Measurements from ENCODE around the gene GIT2.

GIT2 gene

GRCh38 chr12:109923481-109924245, 72.5 kb downstream of the GIT2 start:
- no peak overlapping the region for H3K4me3 ChIP-seq (ENCODE audit: low read length)
- H3K27me3 ChIP-seq (replicated peaks; ENCODE audit: insufficient read depth, low read length), result no peaks in the 10 kb centered on the region
- H2AFZ ChIP-seq (ENCODE audit: low read length), result no peak overlapping the region
- no peaks in the 10 kb centered on the region for H4K20me1 ChIP-seq (ENCODE audit: insufficient read depth, low read length)
- H3K4me1 ChIP-seq (ENCODE audit: low read length), result no peaks in the 10 kb centered on the region
- H3K36me3 ChIP-seq (replicated peaks; ENCODE audit: insufficient read depth, low read length), result no peaks in the 10 kb centered on the region
- H3K9ac ChIP-seq (ENCODE audit: low read length), result no peak overlapping the region
- no peak for DNase-seq
- H3K79me2 ChIP-seq (ENCODE audit: low read length), result no peaks in the 10 kb centered on the region
- no peak overlapping the region for H3K27ac ChIP-seq (ENCODE audit: low read length)
- no peaks in the 10 kb centered on the region for H3K9me2 ChIP-seq (replicated peaks; ENCODE audit: insufficient read depth, low read length)
- H3K9me3 ChIP-seq (replicated peaks; ENCODE audit: insufficient read depth, low read length), result no peaks in the 10 kb centered on the region
- TF ChIP-seq EZH2 (optimal IDR thresholded peaks at IDR 0.05; ENCODE audit: low read depth, low read length), result no peak
- no peak for TF ChIP-seq EZH2phosphoT487 (IDR thresholded peaks at IDR 0.05; ENCODE audit: low read length)
- TF ChIP-seq, protein P1, sequence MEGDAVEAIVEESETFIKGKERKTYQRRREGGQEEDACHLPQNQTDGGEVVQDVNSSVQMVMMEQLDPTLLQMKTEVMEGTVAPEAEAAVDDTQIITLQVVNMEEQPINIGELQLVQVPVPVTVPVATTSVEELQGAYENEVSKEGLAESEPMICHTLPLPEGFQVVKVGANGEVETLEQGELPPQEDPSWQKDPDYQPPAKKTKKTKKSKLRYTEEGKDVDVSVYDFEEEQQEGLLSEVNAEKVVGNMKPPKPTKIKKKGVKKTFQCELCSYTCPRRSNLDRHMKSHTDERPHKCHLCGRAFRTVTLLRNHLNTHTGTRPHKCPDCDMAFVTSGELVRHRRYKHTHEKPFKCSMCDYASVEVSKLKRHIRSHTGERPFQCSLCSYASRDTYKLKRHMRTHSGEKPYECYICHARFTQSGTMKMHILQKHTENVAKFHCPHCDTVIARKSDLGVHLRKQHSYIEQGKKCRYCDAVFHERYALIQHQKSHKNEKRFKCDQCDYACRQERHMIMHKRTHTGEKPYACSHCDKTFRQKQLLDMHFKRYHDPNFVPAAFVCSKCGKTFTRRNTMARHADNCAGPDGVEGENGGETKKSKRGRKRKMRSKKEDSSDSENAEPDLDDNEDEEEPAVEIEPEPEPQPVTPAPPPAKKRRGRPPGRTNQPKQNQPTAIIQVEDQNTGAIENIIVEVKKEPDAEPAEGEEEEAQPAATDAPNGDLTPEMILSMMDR (IDR thresholded peaks at IDR 0.05; ENCODE audit: low read length), result no peak
- no peak overlapping the region for H3K4me2 ChIP-seq (ENCODE audit: low read depth, low read length)
- H3F3A ChIP-seq (ENCODE audit: insufficient read depth, low read length), result no peaks in the 10 kb centered on the region

- Histone ChIP-seq H3K9me3 (replicated peaks; ENCODE audit: insufficient read depth, low read length) (no peaks in the 10 kb centered on the region), H4K20me1 (ENCODE audit: insufficient read depth, low read length) (no peaks in the 10 kb centered on the region), H3F3A (ENCODE audit: insufficient read depth, low read length) (no peaks in the 10 kb centered on the region), H3K4me2 (ENCODE audit: low read depth, low read length) (no peak overlapping the region), H2AFZ (ENCODE audit: low read length) (no peak overlapping the region), H3K79me2 (ENCODE audit: low read length) (no peaks in the 10 kb centered on the region), H3K9me2 (replicated peaks; ENCODE audit: insufficient read depth, low read length) (no peaks in the 10 kb centered on the region), H3K4me1 (ENCODE audit: low read length) (no peaks in the 10 kb centered on the region), H3K27me3 (replicated peaks; ENCODE audit: insufficient read depth, low read length) (no peaks in the 10 kb centered on the region), H3K4me3 (ENCODE audit: low read length) (no peak overlapping the region), H3K27ac (ENCODE audit: low read length) (no peak overlapping the region), H3K9ac (ENCODE audit: low read length) (no peak overlapping the region), H3K36me3 (replicated peaks; ENCODE audit: insufficient read depth, low read length) (no peaks in the 10 kb centered on the region)
- TF ChIP-seq EZH2 (optimal IDR thresholded peaks at IDR 0.05; ENCODE audit: low read depth, low read length) (no peak), EZH2phosphoT487 (IDR thresholded peaks at IDR 0.05; ENCODE audit: low read length) (no peak)
- TF ChIP-seq, protein P1 (IDR thresholded peaks at IDR 0.05; ENCODE audit: low read length), result no peak
- DNase-seq, result no peak
Observed at GRCh38 chr12:109923038-109923437, 73.1 kb downstream of the GIT2 start.

DNA sequence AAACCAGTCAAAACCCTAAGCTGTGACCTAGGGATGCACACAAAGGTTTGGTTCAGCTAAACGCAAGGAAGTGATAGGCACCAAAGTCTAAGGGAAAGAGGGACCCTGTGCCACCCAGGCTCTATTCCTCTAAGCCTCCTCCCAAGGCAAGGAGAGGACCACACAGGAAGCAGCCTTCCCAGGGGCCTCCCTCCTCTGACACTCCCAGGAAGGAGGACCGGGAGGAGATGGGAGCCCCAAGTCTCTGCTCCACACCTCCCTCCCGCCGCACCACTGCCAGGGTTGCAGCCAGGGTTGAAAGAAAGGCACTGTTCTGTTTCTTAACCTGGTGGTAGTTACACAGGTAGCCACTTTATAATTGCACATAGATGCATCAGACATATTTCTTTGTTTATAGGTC, 74.2 kb downstream of the GIT2 start:
- no peak overlapping the region for H2AFZ ChIP-seq (ENCODE audit: low read length)
- H3K4me3 ChIP-seq (ENCODE audit: low read length), result no peak overlapping the region
- H3K4me1 ChIP-seq (ENCODE audit: low read length), result no peaks in the 10 kb centered on the region
- no peak for TF ChIP-seq EZH2 (optimal IDR thresholded peaks at IDR 0.05; ENCODE audit: low read depth, low read length)
- TF ChIP-seq, protein P1 (IDR thresholded peaks at IDR 0.05; ENCODE audit: low read length), result no peak
- no peak for TF ChIP-seq EZH2phosphoT487 (IDR thresholded peaks at IDR 0.05; ENCODE audit: low read length)
- H3K27ac ChIP-seq (ENCODE audit: low read length), result no peak overlapping the region
- H3K9me3 ChIP-seq (replicated peaks; ENCODE audit: insufficient read depth, low read length), result no peaks in the 10 kb centered on the region
- H3K9me2 ChIP-seq (replicated peaks; ENCODE audit: insufficient read depth, low read length), result no peaks in the 10 kb centered on the region
- no peaks in the 10 kb centered on the region for H3K36me3 ChIP-seq (replicated peaks; ENCODE audit: insufficient read depth, low read length)
- no peaks in the 10 kb centered on the region for H3K27me3 ChIP-seq (replicated peaks; ENCODE audit: insufficient read depth, low read length)
- no peak overlapping the region for H3K4me2 ChIP-seq (ENCODE audit: low read depth, low read length)
- H3F3A ChIP-seq (ENCODE audit: insufficient read depth, low read length), result no peaks in the 10 kb centered on the region
- no peaks in the 10 kb centered on the region for H4K20me1 ChIP-seq (ENCODE audit: insufficient read depth, low read length)
- no peaks in the 10 kb centered on the region for H3K79me2 ChIP-seq (ENCODE audit: low read length)
- DNase-seq, result no peak
- no peak overlapping the region for H3K9ac ChIP-seq (ENCODE audit: low read length)

All from MM.1S (cell line).